GM12878 (cell line): ENCODE results near the gene ITGBL1. TPM values are rescaled to one million over a fixed set of nuclear protein-coding genes. Genes with fewer than 3 reads are reported as not detected.

ENCODE experiments used
- ATAC-seq: fragments of 200-7000 bp; cut with Tn5 transposase; 3 replicates; pipeline ENCODE4 v1.9.1; 2020; ENCODE audit warnings: mild to moderate bottlenecking, moderate library complexity
- BruUV-seq: library from RNA; stranded (reverse); fragments of 400-500 nt; replicated peaks from 2 replicates; lab custom pipeline; 2021; lab: Mats Ljungman, UMichigan
- CTCF ChIA-PET: fragments of 300-600 bp; sonication (Branson Sonifier 250); formaldehyde crosslinking; extraction: SDS; loops from one replicate; lab custom pipeline; 2021; ENCODE audit warnings: inconsistent platforms; lab: Yijun Ruan, JAX
- POLR2A ChIA-PET: fragments of 350-600 bp; formaldehyde crosslinking; extraction: SDS; loops from one replicate; lab custom pipeline; 2021; ENCODE audit warnings: inconsistent platforms; lab: Charles Lee
- RAD21 ChIA-PET: fragments of 300-600 bp; sonication (Branson Sonifier 250); formaldehyde crosslinking; loops from one replicate; lab custom pipeline; 2023; ENCODE audit warnings: antibody characterized with exemption; ENCODE audit not compliant: unreplicated experiment; lab: Charles Lee
- SMC1A ChIA-PET: fragments of 300-600 bp; sonication (Branson Sonifier 250); formaldehyde crosslinking; loops from one replicate; lab custom pipeline; 2023; ENCODE audit not compliant: unreplicated experiment, uncharacterized antibody; lab: Charles Lee
- DNase-seq: peaks from one replicate; pipeline ENCODE4 v3.0.0-alpha.2; 2011; ENCODE audit warnings: low read depth, low spot score
- FAIRE-seq: peaks from 3 replicates; lab custom pipeline; 2011; peaks lifted over from hg19 to GRCh38; lab: Jason Lieb, UNC
- H2AFZ ChIP-seq: 2 replicates; pipeline ENCODE4 v1.6.0; 2011; ENCODE audit warnings: low read depth, low read length, control low read depth; ENCODE audit not compliant: control insufficient read depth
- H3K27ac ChIP-seq: 2 replicates; pipeline ENCODE4 v1.5.1; 2011; ENCODE audit warnings: control low read depth; ENCODE audit not compliant: control insufficient read depth, insufficient read depth
- H3K27me3 ChIP-seq, 2 experiments: replicated peaks in 1 of 2; 2 replicates each; pipeline versions ENCODE4 v1.6.0 to v1.6.1; 2011; ENCODE audit warnings: low read length in 1 of 2; ENCODE audit not compliant: control insufficient read depth in 2 of 2, insufficient read depth in 2 of 2
- H3K36me3 ChIP-seq, 2 experiments: 2 replicates each; pipeline ENCODE4 v1.5.1; 2011; ENCODE audit warnings: low read length in 1 of 2; ENCODE audit not compliant: control insufficient read depth in 2 of 2, insufficient read depth in 2 of 2
- H3K4me1 ChIP-seq: 2 replicates; pipeline ENCODE4 v1.6.1; 2011; ENCODE audit warnings: mild to moderate bottlenecking, low read length, moderate library complexity, mixed read lengths; ENCODE audit not compliant: control insufficient read depth, insufficient read depth
- H3K4me2 ChIP-seq: 2 replicates; pipeline ENCODE4 v1.6.0; 2011; ENCODE audit warnings: control low read depth; ENCODE audit not compliant: control insufficient read depth, insufficient read depth
- H3K4me3 ChIP-seq: fragments of 200-600 bp; sonication (generic); 2 replicates; pipeline ENCODE4 v1.5.1; 2016
- H3K79me2 ChIP-seq: 2 replicates; pipeline ENCODE4 v1.6.0; 2011; ENCODE audit warnings: low read length; ENCODE audit not compliant: control insufficient read depth, insufficient read depth
- H3K9ac ChIP-seq: 2 replicates; pipeline ENCODE4 v1.8.0; 2011; ENCODE audit warnings: low read length, control low read depth, mixed read lengths; ENCODE audit not compliant: control insufficient read depth, insufficient read depth
- H3K9me3 ChIP-seq: replicated peaks from 3 replicates; pipeline ENCODE4 v1.5.1; 2011; ENCODE audit warnings: mild to moderate bottlenecking, low read length; ENCODE audit not compliant: control insufficient read depth, insufficient read depth
- H4K20me1 ChIP-seq: 2 replicates; pipeline ENCODE4 v1.6.0; 2011; ENCODE audit not compliant: control insufficient read depth, insufficient read depth
- CEBPB ChIP-seq, 2 experiments: fragments of 150-350 bp in 1 of 2; IDR thresholded peaks; 2 replicates each; pipeline ENCODE4 v1.6.1; 2012 to 2014; ENCODE audit warnings: low read depth in 2 of 2, low read length in 2 of 2, borderline replicate concordance in 1 of 2, inconsistent platforms in 1 of 2
- E2F8 ChIP-seq: fragments of 450-650 bp; IDR thresholded peaks from 2 replicates; pipeline ENCODE4 v1.6.1; 2018; ENCODE audit warnings: mild to moderate bottlenecking, low read depth, moderate library complexity; ENCODE audit not compliant: partially characterized antibody
- HDAC6 ChIP-seq: fragments of 200-600 bp; sonication (generic); IDR thresholded peaks from one replicate; pipeline ENCODE4 v1.8.0; 2017; ENCODE audit warnings: antibody characterized with exemption; ENCODE audit not compliant: unreplicated experiment
- NBN ChIP-seq: fragments of 450-650 bp; IDR thresholded peaks from 2 replicates; pipeline ENCODE4 v1.6.1; 2016
- NFIC ChIP-seq: IDR thresholded peaks from 2 replicates; pipeline ENCODE4 v1.6.1; 2012; ENCODE audit warnings: low read depth, mild to moderate bottlenecking, inconsistent platforms, low read length, moderate library complexity
- PAX5 ChIP-seq: IDR thresholded peaks from 2 replicates; pipeline ENCODE4 v1.6.1; 2011; ENCODE audit warnings: low read depth, low read length, borderline replicate concordance
- POLR2A ChIP-seq: IDR thresholded peaks from 2 replicates; pipeline ENCODE4 v1.6.1; 2011; ENCODE audit warnings: low read depth, mild to moderate bottlenecking, low read length
- SMC3 ChIP-seq: IDR thresholded peaks from 2 replicates; pipeline ENCODE4 v1.6.1; 2011; ENCODE audit warnings: low read length, improper control_type of control experiment, borderline replicate concordance
- SP1 ChIP-seq: IDR thresholded peaks from one replicate; pipeline ENCODE4 v1.6.1; 2011; ENCODE audit warnings: low read depth, low read length
- SRF ChIP-seq, 2 experiments: IDR thresholded peaks; 2 replicates each; pipeline ENCODE4 v1.6.1; 2011; ENCODE audit warnings: low read depth in 2 of 2, low read length in 2 of 2, mild to moderate bottlenecking in 1 of 2, moderate library complexity in 1 of 2
- STAT3 ChIP-seq: IDR thresholded peaks from 2 replicates; pipeline ENCODE4 v1.6.1; 2011; ENCODE audit warnings: low read depth, low read length, improper control_type of control experiment
- TARDBP ChIP-seq: IDR thresholded peaks from 2 replicates; pipeline ENCODE4 v1.6.1; 2016; ENCODE audit warnings: borderline replicate concordance
- ZSCAN29 ChIP-seq: fragments of 450-650 bp; IDR thresholded peaks from 2 replicates; pipeline ENCODE4 v1.6.1; 2017; ENCODE audit warnings: mild to moderate bottlenecking, moderate library complexity
- in situ Hi-C: fragments of 300-500 bp; cut with MboI; formaldehyde crosslinking; loops from 9 replicates; pipeline ENCODE4 v1.14.3; 2018; ENCODE audit warnings: mixed read lengths
- intact Hi-C: fragments of 100-400 bp; cut with micrococcal nuclease; formaldehyde crosslinking; loops from one replicate; pipeline ENCODE4 v1.14.2; 2022; ENCODE audit not compliant: unreplicated experiment
- polyA plus RNA-seq, 11 experiments: library from polyadenylated mRNA; depleted of rRNA in 4 of 11; unstranded in 6 of 11; stranded (reverse) in 5 of 11; fragments of >200 nt; fragmentation: Nextera tagmentation in 4 of 11; fragmentation: Illumina TruSeq in 1 of 11; extraction: Ambion mirVana in 4 of 11; extraction: Trizol in 1 of 11; gene quantifications; 1 replicate in 1 of 11; 2 replicates in 10 of 11; pipeline versions ENCODE4 v1.2.1 to v1.2.3, GENCODE V29; 2011 to 2016; ENCODE audit warnings: inconsistent platforms in 2 of 11, missing spikeins in 2 of 11, low read depth in 1 of 11
- total RNA-seq, 4 experiments: library from RNA; depleted of rRNA in 3 of 4; stranded (reverse); fragments of >200 nt in 3 of 4; fragmentation: Illumina TruSeq in 1 of 4; extraction: Trizol in 1 of 4; gene quantifications; 2 replicates each; pipeline versions ENCODE4 v1.2.1 to v1.2.3, GENCODE V29; 2013 to 2021

ITGBL1 gene
- total and polyA plus RNA-seq, 10 of the 15 experiments (the other 5 are each of a cell fraction or from before 2014, with no cell fraction given), result 0.17 to 2.8 (median 0.28) TPM; not detected in 3

DNA sequence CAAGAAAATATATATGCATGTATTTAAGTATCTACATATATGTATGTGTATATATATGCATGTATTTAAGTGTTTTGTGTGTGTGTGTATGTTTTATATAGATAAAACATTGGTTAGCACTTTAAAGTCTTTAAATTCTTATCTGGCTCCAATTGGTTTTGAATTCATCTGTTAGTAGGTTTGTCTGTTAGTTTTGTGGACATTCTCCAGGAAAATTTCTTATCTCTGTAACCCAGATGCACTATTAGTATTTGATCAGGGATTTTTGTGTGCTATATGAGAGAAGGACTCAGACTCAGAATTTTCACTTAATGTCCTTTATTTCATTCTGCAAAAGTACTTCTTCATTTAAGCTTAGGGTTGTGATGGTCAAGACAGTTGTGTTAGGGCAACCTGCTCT lies 103.1 kb downstream of the ITGBL1 start:
- SMC1A ChIA-PET, result interaction anchor here (0.9 to 2.1 kb wide), 4 partner anchors 8 to 24 kb away, joined by 3 to 5 read pairs (median 4); no protein-coding TSS in a partner anchor
- no TSS peak for BruUV-seq

More for the DNA sequence above, 103.1 kb downstream of the ITGBL1 start:
- ChIA-PET POLR2A (no interaction called here), RAD21 (no interaction called here), CTCF (no interaction called here)
- DNase-seq (no peak), FAIRE-seq (no peak), ATAC-seq (no peak)
- no peaks in the 10 kb centered on the region for H3K4me1 ChIP-seq
- no peaks in the 10 kb centered on the region for H3K79me2 ChIP-seq
- no peak overlapping the region for H3K4me2 ChIP-seq
- no peak overlapping the region for H3K27ac ChIP-seq
- H4K20me1 ChIP-seq, result no peaks in the 10 kb centered on the region
- intact Hi-C loops (no loop called here), in situ Hi-C loops (no loop called here)
- H3K27me3 ChIP-seq, result no peaks in the 10 kb centered on the region
- no peaks in the 10 kb centered on the region for H3K9me3 ChIP-seq
- H3K36me3 ChIP-seq, result no peaks in the 10 kb centered on the region
- H2AFZ ChIP-seq, result no peak overlapping the region
- no peak overlapping the region for H3K9ac ChIP-seq
- TF ChIP-seq CEBPB (IDR thresholded peaks at IDR 0.05; ENCODE audit: borderline replicate concordance in 1 of 2, low read depth in 2 of 2, low read length in 2 of 2), result no peak
- TF ChIP-seq SP1, result no peak
- TF ChIP-seq E2F8, result no peak
- no peak for TF ChIP-seq HDAC6
- TF ChIP-seq SRF (IDR thresholded peaks at IDR 0.05; ENCODE audit: low read depth in 2 of 2, low read length in 2 of 2), result no peak
- no peak for TF ChIP-seq STAT3
- no peak for TF ChIP-seq NBN
- TF ChIP-seq ZSCAN29, result no peak
- no peak for TF ChIP-seq NFIC
- no peak for TF ChIP-seq POLR2A
- no peak for TF ChIP-seq SMC3
- no peak for TF ChIP-seq TARDBP
- TF ChIP-seq PAX5, result no peak
- no peak overlapping the region for H3K4me3 ChIP-seq
